SK-N-SH treated with all-trans-retinoic acid at 6 μM for 48 hours (cell line): ENCODE results near the gene TAS1R1.

Experiments used
- ATAC-seq: fragments of 200-7000 bp; cut with Tn5 transposase; 3 replicates; pipeline ENCODE4 v1.9.1; 2020; ENCODE audit warnings: mild to moderate bottlenecking, moderate library complexity
- ARNTL ChIP-seq: fragments of 450-650 bp; formaldehyde crosslinking; IDR thresholded peaks from 2 replicates; pipeline ENCODE4 v1.5.0; 2020; ENCODE audit warnings: low read depth, mild to moderate bottlenecking, moderate library complexity, borderline replicate concordance
- ESRRG ChIP-seq: fragments of 250-450 bp; sonication (Bioruptor Pico); IDR thresholded peaks from 2 replicates; pipeline ENCODE4 v1.6.1; 2021; ENCODE audit warnings: mild to moderate bottlenecking
- GLIS3 ChIP-seq: fragments of 250-450 bp; sonication (Bioruptor Pico); IDR thresholded peaks from 2 replicates; pipeline ENCODE4 v1.5.0; 2020; ENCODE audit warnings: mild to moderate bottlenecking, moderate library complexity
- ISL1 ChIP-seq: fragments of 250-450 bp; sonication (Bioruptor Pico); IDR thresholded peaks from 2 replicates; pipeline ENCODE4 v2.1.2; 2022; ENCODE audit warnings: mild to moderate bottlenecking, moderate library complexity
- OSR1 ChIP-seq: fragments of 250-450 bp; sonication (Bioruptor Pico); IDR thresholded peaks from 2 replicates; pipeline ENCODE4 v1.8.0; 2022; ENCODE audit warnings: moderate library complexity, mild to moderate bottlenecking, inconsistent platforms
- PATZ1 ChIP-seq: fragments of 250-450 bp; sonication (Bioruptor Pico); IDR thresholded peaks from 2 replicates; pipeline ENCODE4 v1.8.0; 2020; ENCODE audit warnings: mild to moderate bottlenecking, moderate library complexity, borderline replicate concordance
- RARB ChIP-seq: fragments of 250-450 bp; sonication (Bioruptor Pico); IDR thresholded peaks from 2 replicates; pipeline ENCODE4 v1.8.0; 2021; ENCODE audit warnings: mild to moderate bottlenecking, moderate library complexity
- SNAI2 ChIP-seq: fragments of 250-450 bp; sonication (Bioruptor Pico); IDR thresholded peaks from 2 replicates; pipeline ENCODE4 v1.5.0; 2020; ENCODE audit warnings: mild to moderate bottlenecking, moderate library complexity
- TCF4 ChIP-seq: fragments of 250-450 bp; sonication (Bioruptor Pico); IDR thresholded peaks from 2 replicates; pipeline ENCODE4 v1.8.0; 2021; ENCODE audit warnings: mild to moderate bottlenecking, moderate library complexity, borderline replicate concordance
- TSHZ2 ChIP-seq: fragments of 250-450 bp; sonication (Bioruptor Pico); IDR thresholded peaks from 2 replicates; pipeline ENCODE4 v1.5.0; 2020; ENCODE audit warnings: mild to moderate bottlenecking, moderate library complexity
- ZC3H10 ChIP-seq: fragments of 250-450 bp; sonication (Bioruptor Pico); IDR thresholded peaks from 2 replicates; pipeline ENCODE4 v1.5.1; 2021; ENCODE audit warnings: mild to moderate bottlenecking, moderate library complexity
- ZFP3 ChIP-seq: fragments of 250-450 bp; sonication (Bioruptor Pico); IDR thresholded peaks from 2 replicates; pipeline ENCODE4 v1.5.0; 2020; ENCODE audit warnings: mild to moderate bottlenecking, moderate library complexity
- ZFP30 ChIP-seq: fragments of 450-650 bp; formaldehyde crosslinking; IDR thresholded peaks from 2 replicates; pipeline ENCODE4 v1.5.0; 2022; ENCODE audit warnings: mild to moderate bottlenecking, moderate library complexity
- ZNF565 ChIP-seq: fragments of 450-650 bp; formaldehyde crosslinking; conservative IDR thresholded peaks from 2 replicates; pipeline ENCODE4 v1.5.0; 2020; ENCODE audit warnings: low read depth, mild to moderate bottlenecking, moderate library complexity
- ZNF70 ChIP-seq: fragments of 450-650 bp; formaldehyde crosslinking; IDR thresholded peaks from 2 replicates; pipeline ENCODE4 v1.5.0; 2020; ENCODE audit warnings: mild to moderate bottlenecking, moderate library complexity
- ZNF8 ChIP-seq: fragments of 450-650 bp; formaldehyde crosslinking; IDR thresholded peaks from 2 replicates; pipeline ENCODE4 v1.5.0; 2020; ENCODE audit warnings: mild to moderate bottlenecking, moderate library complexity
- TF ChIP-seq, protein P1 (sequence below): fragments of 250-450 bp; sonication (Bioruptor Pico); IDR thresholded peaks from 2 replicates; pipeline ENCODE4 v1.5.1; 2020; ENCODE audit warnings: low read depth, mild to moderate bottlenecking, moderate library complexity
- TF ChIP-seq, protein P2 (sequence below): fragments of 250-450 bp; sonication (Bioruptor Pico); IDR thresholded peaks from 2 replicates; pipeline ENCODE4 v1.5.1; 2021; ENCODE audit warnings: mild to moderate bottlenecking, moderate library complexity

Gene TAS1R1

DNA sequence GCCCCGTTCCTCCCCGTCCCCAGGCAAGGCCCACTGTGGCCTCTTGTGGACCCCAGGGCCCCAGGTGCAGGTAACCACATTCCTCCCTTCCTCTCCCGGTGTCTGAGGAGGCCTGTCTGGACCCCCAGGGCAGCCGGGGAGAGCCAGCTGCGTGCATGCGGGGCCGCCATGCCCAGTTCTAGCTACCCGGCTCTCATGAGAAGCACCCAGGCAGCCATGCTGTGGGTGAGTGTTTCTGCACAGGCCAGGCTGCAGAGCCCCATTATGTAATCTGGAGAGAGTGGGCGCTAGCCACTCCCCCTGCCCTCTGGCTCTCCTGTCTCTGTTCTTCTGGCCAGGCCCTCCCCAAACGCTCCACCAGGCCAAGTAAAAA lies 45.2 kb upstream of the TAS1R1 start:
- ATAC-seq, result no peak; the same call in 2 of the 3 replicates
- TF ChIP-seq TSHZ2 (CRISPR knock-in tag) (no peak), RARB (no peak), OSR1 (no peak), ESRRG (CRISPR knock-in tag) (no peak), TCF4 (no peak), GLIS3 (CRISPR knock-in tag) (no peak), PATZ1 (CRISPR knock-in tag) (no peak), ZFP3 (no peak), ARNTL (CRISPR knock-in tag) (no peak), ZNF70 (CRISPR knock-in tag) (no peak), ZNF565 (no peak)
- TF ChIP-seq, protein P1, sequence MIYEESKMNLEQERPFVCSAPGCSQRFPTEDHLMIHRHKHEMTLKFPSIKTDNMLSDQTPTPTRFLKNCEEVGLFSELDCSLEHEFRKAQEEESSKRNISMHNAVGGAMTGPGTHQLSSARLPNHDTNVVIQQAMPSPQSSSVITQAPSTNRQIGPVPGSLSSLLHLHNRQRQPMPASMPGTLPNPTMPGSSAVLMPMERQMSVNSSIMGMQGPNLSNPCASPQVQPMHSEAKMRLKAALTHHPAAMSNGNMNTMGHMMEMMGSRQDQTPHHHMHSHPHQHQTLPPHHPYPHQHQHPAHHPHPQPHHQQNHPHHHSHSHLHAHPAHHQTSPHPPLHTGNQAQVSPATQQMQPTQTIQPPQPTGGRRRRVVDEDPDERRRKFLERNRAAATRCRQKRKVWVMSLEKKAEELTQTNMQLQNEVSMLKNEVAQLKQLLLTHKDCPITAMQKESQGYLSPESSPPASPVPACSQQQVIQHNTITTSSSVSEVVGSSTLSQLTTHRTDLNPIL, result no peak
- TF ChIP-seq, protein P2, sequence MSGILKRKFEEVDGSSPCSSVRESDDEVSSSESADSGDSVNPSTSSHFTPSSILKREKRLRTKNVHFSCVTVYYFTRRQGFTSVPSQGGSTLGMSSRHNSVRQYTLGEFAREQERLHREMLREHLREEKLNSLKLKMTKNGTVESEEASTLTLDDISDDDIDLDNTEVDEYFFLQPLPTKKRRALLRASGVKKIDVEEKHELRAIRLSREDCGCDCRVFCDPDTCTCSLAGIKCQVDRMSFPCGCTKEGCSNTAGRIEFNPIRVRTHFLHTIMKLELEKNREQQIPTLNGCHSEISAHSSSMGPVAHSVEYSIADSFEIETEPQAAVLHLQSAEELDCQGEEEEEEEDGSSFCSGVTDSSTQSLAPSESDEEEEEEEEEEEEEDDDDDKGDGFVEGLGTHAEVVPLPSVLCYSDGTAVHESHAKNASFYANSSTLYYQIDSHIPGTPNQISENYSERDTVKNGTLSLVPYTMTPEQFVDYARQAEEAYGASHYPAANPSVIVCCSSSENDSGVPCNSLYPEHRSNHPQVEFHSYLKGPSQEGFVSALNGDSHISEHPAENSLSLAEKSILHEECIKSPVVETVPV (CRISPR knock-in tag), result no peak

- ATAC-seq, result no peak
- TF ChIP-seq, protein P2 (CRISPR knock-in tag), result no peak
- no peak for TF ChIP-seq ZFP30 (CRISPR knock-in tag)
- no peak for TF ChIP-seq GLIS3 (CRISPR knock-in tag)
- no peak for TF ChIP-seq ZFP3
- no peak for TF ChIP-seq ZNF8 (CRISPR knock-in tag)
- no peak for TF ChIP-seq ZC3H10
- TF ChIP-seq TSHZ2 (CRISPR knock-in tag), result no peak
These were observed 44.6 kb upstream of the TAS1R1 start for GRCh38 chr1:6510493-6510892.

DNA sequence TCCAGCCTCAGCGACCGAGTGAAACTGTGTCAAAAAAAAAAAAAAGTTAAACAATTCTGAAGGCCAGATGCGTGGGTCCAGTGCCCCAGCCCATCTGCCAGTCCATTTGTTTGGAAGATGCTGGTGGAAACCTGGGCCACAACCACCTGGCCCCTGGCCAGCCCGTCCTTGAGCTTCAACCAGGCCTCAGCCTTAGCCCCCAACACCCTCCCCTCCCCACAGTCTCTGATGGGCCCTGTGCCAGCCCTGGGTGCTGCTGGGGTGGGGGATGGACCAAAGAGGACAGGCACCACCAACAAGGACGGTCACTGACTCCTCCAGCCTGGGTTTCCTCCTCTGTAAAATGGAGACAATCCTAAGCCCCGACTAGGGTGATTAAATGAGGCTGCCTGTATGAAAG lies 44.1 kb upstream of the TAS1R1 start:
- ATAC-seq, result no peak
- no peak for TF ChIP-seq TSHZ2 (CRISPR knock-in tag)
- TF ChIP-seq RARB, result no peak
- no peak for TF ChIP-seq OSR1
- no peak for TF ChIP-seq GLIS3 (CRISPR knock-in tag)
- TF ChIP-seq, protein P2 (CRISPR knock-in tag), result no peak
- TF ChIP-seq ZNF70 (CRISPR knock-in tag), result no peak
- no peak for TF ChIP-seq ZFP3
- TF ChIP-seq SNAI2 (CRISPR knock-in tag), result no peak
- no peak for TF ChIP-seq ZC3H10
- TF ChIP-seq ESRRG (CRISPR knock-in tag), result no peak
- no peak for TF ChIP-seq ISL1 (CRISPR knock-in tag)
- TF ChIP-seq, protein P1, result no peak
- no peak for TF ChIP-seq ZNF8 (CRISPR knock-in tag)
